Cardiac muscle cell (in vitro differentiated cells and primary cell): Measurements from ENCODE around the gene MORN3. TPM values are rescaled to one million over a fixed set of nuclear protein-coding genes. Genes with fewer than 3 reads are reported as not detected.
A peak's percentile ranks its signal among the peaks of the same experiment; 100 is the strongest.
"Not testable (repeated sequence)": the region's sequence is repeated elsewhere in the genome, so short reads cannot be mapped to it uniquely, and the experiment has no call there.

Experiments used
- DNase-seq, 2 donors: peaks; one replicate each; pipeline versions ENCODE4 v3.0.0 to v3.0.0-alpha.2; 2010 to 2017; ENCODE audit warnings: low read depth in 1 of 2, low spot score in 1 of 2
- H3K27ac ChIP-seq: fragments of 200-600 bp; sonication (generic); 2 replicates; pipeline ENCODE4 v1.5.1; 2016
- H3K27me3 ChIP-seq: fragments of 200-600 bp; sonication (generic); 2 replicates; pipeline ENCODE4 v1.6.0; 2016; ENCODE audit warnings: control low read depth
- H3K36me3 ChIP-seq: fragments of 200-600 bp; sonication (generic); 2 replicates; pipeline ENCODE4 v1.5.1; 2016; ENCODE audit warnings: control low read depth
- H3K4me1 ChIP-seq: fragments of 200-600 bp; sonication (generic); 2 replicates; pipeline ENCODE4 v1.8.1; 2017; ENCODE audit warnings: low read depth, mild to moderate bottlenecking, mixed run types
- H3K4me3 ChIP-seq: fragments of 200-600 bp; sonication (generic); 2 replicates; pipeline ENCODE4 v1.5.1; 2016; ENCODE audit warnings: mild to moderate bottlenecking
- H3K9me3 ChIP-seq: fragments of 200-600 bp; sonication (generic); 2 replicates; pipeline ENCODE4 v1.5.1; 2017; ENCODE audit warnings: low read depth, mild to moderate bottlenecking, control low read depth
- CTCF ChIP-seq: IDR thresholded peaks from 2 replicates; pipeline ENCODE4 v1.5.1; 2012; ENCODE audit warnings: low read depth, mild to moderate bottlenecking, low read length
- polyA plus RNA-seq: library from polyadenylated mRNA; unstranded; fragments of >200 nt; fragmentation: Nextera tagmentation; extraction: Ambion mirVana; gene quantifications from 2 replicates; pipeline ENCODE4 v1.2.1, GENCODE V29; 2016
- total RNA-seq: library from RNA; depleted of rRNA; stranded (reverse); fragments of >200 nt; gene quantifications from 2 replicates; pipeline ENCODE4 v1.2.3, GENCODE V29; 2016

The MORN3 gene
- total and polyA plus RNA-seq, 2 experiments from 2014 or later = 1.1 to 2.8 TPM

- DNase-seq = no peak
- no peak for TF ChIP-seq CTCF
These were observed 8.9 kb upstream of the MORN3 start for GRCh38 chr12:121678305-121678704.

GRCh38 chr12:121676190-121676589, 6.7 kb upstream of the MORN3 start:
- Histone ChIP-seq H3K36me3 (no peaks in the 10 kb centered on the region), H3K4me3 (no peak overlapping the region), H3K27ac (no peak overlapping the region), H3K9me3 (no peaks in the 10 kb centered on the region), H3K4me1 (no peaks in the 10 kb centered on the region), H3K27me3 (no peaks in the 10 kb centered on the region)
- no peak for DNase-seq
- no peak for TF ChIP-seq CTCF

More at GRCh38 chr12:121678305-121678704, 8.9 kb upstream of the MORN3 start:
- Histone ChIP-seq H3K4me1 (no peaks in the 10 kb centered on the region), H3K36me3 (no peaks in the 10 kb centered on the region), H3K27ac (peak overlapping the region; percentile 6), H3K9me3 (no peaks in the 10 kb centered on the region), H3K27me3 (no peaks in the 10 kb centered on the region), H3K4me3 (no peak overlapping the region)

GRCh38 chr12:121673013-121673511, 3.6 kb upstream of the MORN3 start:
- DNase-seq = no peak
- no peaks in the 10 kb centered on the region for H3K4me1 ChIP-seq
- H3K27ac ChIP-seq = no peak overlapping the region
- no peaks in the 10 kb centered on the region for H3K36me3 ChIP-seq
- H3K9me3 ChIP-seq = no peaks in the 10 kb centered on the region
- H3K27me3 ChIP-seq = no peaks in the 10 kb centered on the region
- H3K4me3 ChIP-seq = peak overlapping the region; percentile 40
- no peak for TF ChIP-seq CTCF

GRCh38 chr12:121668750-121669520, 519 bp downstream of the MORN3 start:
- H3K27ac ChIP-seq = no peak overlapping the region
- peak; percentile 76 for TF ChIP-seq CTCF
- DNase-seq = peak; percentile 54 to 73

GRCh38 chr12:121666829-121667228, 2.6 kb downstream of the MORN3 start:
- H3K27me3 ChIP-seq = not testable (repeated sequence)

More at GRCh38 chr12:121668750-121669520, 519 bp downstream of the MORN3 start:
- Histone ChIP-seq H3K4me3 (no peak overlapping the region), H3K4me1 (no peaks in the 10 kb centered on the region), H3K36me3 (no peaks in the 10 kb centered on the region), H3K9me3 (no peaks in the 10 kb centered on the region), H3K27me3 (no peaks in the 10 kb centered on the region)

GRCh38 chr12:121663610-121663929, 5.9 kb downstream of the MORN3 start:
- DNase-seq = no peak
- no peaks in the 10 kb centered on the region for H3K27me3 ChIP-seq
- peaks cover 8% of the 10 kb centered on the region for H3K4me1 ChIP-seq
- H3K27ac ChIP-seq = no peak overlapping the region
- no peak overlapping the region for H3K4me3 ChIP-seq
- no peaks in the 10 kb centered on the region for H3K9me3 ChIP-seq
- no peak for TF ChIP-seq CTCF
- H3K36me3 ChIP-seq = no peaks in the 10 kb centered on the region

More at GRCh38 chr12:121666829-121667228, 2.6 kb downstream of the MORN3 start:
- DNase-seq, H3K4me3 ChIP-seq, H3K4me1 ChIP-seq, H3K27ac ChIP-seq, H3K9me3 ChIP-seq, H3K36me3 ChIP-seq: not testable (repeated sequence)

- H3K27ac ChIP-seq, H3K4me3 ChIP-seq, DNase-seq, H3K27me3 ChIP-seq, H3K9me3 ChIP-seq, H3K4me1 ChIP-seq, H3K36me3 ChIP-seq: not testable (repeated sequence)
These were observed 7.9 kb downstream of the MORN3 start for GRCh38 chr12:121661353-121662105.
